Uterus (tissue), 4 donors: ENCODE results near the gene CLEC4M. TPM values are rescaled to one million over a fixed set of nuclear protein-coding genes. Genes with fewer than 3 reads are reported as not detected.

Experiments
- DNase-seq, 2 donors: peaks; one replicate each; pipeline ENCODE4 v3.0.0-alpha.2; 2019 to 2020
- H3K27ac ChIP-seq, 2 donors: fragments of 200-600 bp; sonication (generic); 1 replicate in 1 of 2; 2 replicates in 1 of 2; pipeline ENCODE4 v1.5.1; 2016 to 2018
- H3K27me3 ChIP-seq, 2 donors: fragments of 200-600 bp; sonication (generic); one replicate each; pipeline ENCODE4 v1.5.1; 2018 to 2019; ENCODE audit warnings: control low read depth in 1 of 2
- H3K36me3 ChIP-seq, 2 donors: fragments of 200-600 bp; sonication (generic); one replicate each; pipeline ENCODE4 v1.5.1; 2019; ENCODE audit warnings: control low read depth in 1 of 2
- H3K4me1 ChIP-seq, 2 donors: fragments of 200-600 bp; sonication (generic); one replicate each; pipeline ENCODE4 v1.5.1; 2018 to 2019; ENCODE audit warnings: control low read depth in 1 of 2
- H3K4me3 ChIP-seq, 2 donors: fragments of 200-600 bp; sonication (generic); 1 replicate in 1 of 2; 2 replicates in 1 of 2; pipeline ENCODE4 v1.5.1; 2018 to 2019; ENCODE audit warnings: mild to moderate bottlenecking in 1 of 2
- H3K9me3 ChIP-seq, 2 donors: fragments of 200-600 bp; sonication (generic); one replicate each; pipeline ENCODE4 v1.5.1; 2019; ENCODE audit warnings: control low read depth in 1 of 2
- POLR2A ChIP-seq, 2 donors: fragments of 450-650 bp; IDR thresholded peaks; one replicate each; pipeline ENCODE4 v1.6.1; 2016; ENCODE audit warnings: antibody characterized with exemption in 2 of 2, mild to moderate bottlenecking in 1 of 2, moderate library complexity in 1 of 2
- intact Hi-C: fragments of 100-400 bp; cut with DNase I; formaldehyde crosslinking; loops from one replicate; pipeline ENCODE4 v1.15.1; 2023; ENCODE audit warnings: low total_unique reads
- total RNA-seq, 4 donors: library from RNA; depleted of rRNA in 3 of 4; stranded (reverse); fragments of >200 nt in 3 of 4; gene quantifications; one replicate each; pipeline versions ENCODE4 v1.1.0 to v1.2.4, GENCODE V29; 2014 to 2023
- TF ChIP-seq, protein P1 (sequence below), 4 experiments: fragments of 200-600 bp in 2 of 4; fragments of 450-650 bp in 2 of 4; sonication (generic) in 2 of 4; IDR thresholded peaks; one replicate each; pipeline ENCODE4 v1.5.1; 2016 to 2019; ENCODE audit warnings: antibody characterized with exemption in 4 of 4, mild to moderate bottlenecking in 2 of 4, moderate library complexity in 1 of 4
- donor health status: DM: yes; HTN: yes; CAD: no.

Gene CLEC4M
- total RNA-seq, 4 donors from 2014 or later = 0.62 TPM; not detected in 3

DNA sequence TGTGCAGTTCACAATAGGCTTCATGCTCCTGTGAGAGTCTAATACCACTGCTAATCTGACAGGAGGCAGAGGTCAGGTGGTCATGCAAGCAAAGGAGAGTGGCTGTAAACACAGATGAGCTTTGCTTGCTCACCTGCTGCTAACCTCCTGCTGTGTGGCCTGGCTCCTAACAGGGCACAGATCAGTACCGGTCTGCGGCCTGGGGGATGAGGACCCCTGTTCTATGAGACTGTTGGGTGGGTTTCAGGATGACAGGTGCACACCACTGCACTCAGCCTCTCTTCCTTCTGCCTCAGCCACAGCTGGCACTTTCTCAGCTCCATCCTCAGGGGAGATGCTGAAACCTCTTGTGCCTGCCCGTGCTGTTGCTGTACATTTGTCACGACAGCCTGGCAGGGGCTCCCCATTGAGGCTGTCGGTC is 40.8 kb upstream of the CLEC4M start:
- no peak for DNase-seq
- Histone ChIP-seq H3K27ac (no peak overlapping the region), H3K36me3 (no peaks in the 10 kb centered on the region), H3K9me3 (no peaks in the 10 kb centered on the region), H3K4me3 (no peak overlapping the region), H3K4me1 (no peaks in the 10 kb centered on the region), H3K27me3 (no peaks in the 10 kb centered on the region)
- TF ChIP-seq POLR2A (IDR thresholded peaks at IDR 0.05) = no peak
- TF ChIP-seq, protein P1, sequence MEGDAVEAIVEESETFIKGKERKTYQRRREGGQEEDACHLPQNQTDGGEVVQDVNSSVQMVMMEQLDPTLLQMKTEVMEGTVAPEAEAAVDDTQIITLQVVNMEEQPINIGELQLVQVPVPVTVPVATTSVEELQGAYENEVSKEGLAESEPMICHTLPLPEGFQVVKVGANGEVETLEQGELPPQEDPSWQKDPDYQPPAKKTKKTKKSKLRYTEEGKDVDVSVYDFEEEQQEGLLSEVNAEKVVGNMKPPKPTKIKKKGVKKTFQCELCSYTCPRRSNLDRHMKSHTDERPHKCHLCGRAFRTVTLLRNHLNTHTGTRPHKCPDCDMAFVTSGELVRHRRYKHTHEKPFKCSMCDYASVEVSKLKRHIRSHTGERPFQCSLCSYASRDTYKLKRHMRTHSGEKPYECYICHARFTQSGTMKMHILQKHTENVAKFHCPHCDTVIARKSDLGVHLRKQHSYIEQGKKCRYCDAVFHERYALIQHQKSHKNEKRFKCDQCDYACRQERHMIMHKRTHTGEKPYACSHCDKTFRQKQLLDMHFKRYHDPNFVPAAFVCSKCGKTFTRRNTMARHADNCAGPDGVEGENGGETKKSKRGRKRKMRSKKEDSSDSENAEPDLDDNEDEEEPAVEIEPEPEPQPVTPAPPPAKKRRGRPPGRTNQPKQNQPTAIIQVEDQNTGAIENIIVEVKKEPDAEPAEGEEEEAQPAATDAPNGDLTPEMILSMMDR (IDR thresholded peaks at IDR 0.05) = no peak
- intact Hi-C loops = no loop called here

DNA sequence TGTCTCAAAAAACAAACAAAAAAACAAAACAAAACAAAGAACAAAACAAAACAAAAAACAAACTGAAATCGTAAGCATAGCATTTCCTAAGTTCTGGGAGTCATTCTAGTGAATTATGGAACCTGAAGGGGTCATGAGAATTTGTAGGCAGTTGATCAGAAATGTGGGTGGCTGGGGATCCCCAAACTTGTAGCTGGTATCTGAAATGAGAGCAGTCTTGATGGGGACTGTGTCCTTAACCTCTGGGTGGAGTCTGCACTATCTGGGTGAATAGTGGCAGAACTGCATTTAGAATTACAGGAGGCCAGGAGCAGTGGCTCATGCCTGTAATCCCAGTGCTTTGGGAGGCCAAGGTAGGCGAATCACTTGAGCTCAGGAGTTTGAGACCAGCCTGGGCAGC is 37.3 kb upstream of the CLEC4M start:
- Histone ChIP-seq H3K27ac (no peak overlapping the region), H3K4me1 (no peaks in the 10 kb centered on the region), H3K4me3 (no peak overlapping the region), H3K27me3 (peaks cover 0 to 10% of the 10 kb centered on the region in 2 donors), H3K36me3 (no peaks in the 10 kb centered on the region), H3K9me3 (no peaks in the 10 kb centered on the region)
- intact Hi-C loops = no loop called here
- TF ChIP-seq POLR2A (IDR thresholded peaks at IDR 0.05) = no peak
- DNase-seq = no peak

DNA sequence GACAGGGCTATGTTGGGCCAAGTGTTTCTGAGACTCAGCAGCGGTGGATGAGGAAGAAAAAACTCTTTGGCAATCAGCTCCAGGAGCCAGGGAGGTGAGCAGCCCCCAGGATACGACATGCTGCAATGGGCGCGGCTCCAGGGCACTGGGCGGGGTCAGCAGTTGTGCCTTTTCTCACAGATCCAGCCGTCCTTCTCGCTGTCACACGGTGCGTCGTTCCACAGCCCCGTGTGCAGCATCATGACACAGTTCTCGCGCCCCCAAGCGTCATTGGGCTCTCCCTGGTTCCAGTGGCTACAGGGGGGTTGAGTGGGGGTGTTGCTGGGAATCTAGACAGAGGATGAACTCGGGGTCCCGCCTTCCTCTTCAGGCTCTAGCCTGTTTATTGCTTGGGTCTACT is 33.8 kb upstream of the CLEC4M start:
- peaks cover 0 to 10% of the 10 kb centered on the region in 2 donors for H3K27me3 ChIP-seq
- H3K4me1 ChIP-seq = no peaks in the 10 kb centered on the region
- no peak for TF ChIP-seq POLR2A (IDR thresholded peaks at IDR 0.05)
- TF ChIP-seq, protein P1 (IDR thresholded peaks at IDR 0.05) = no peak
- no peak overlapping the region for H3K4me3 ChIP-seq
- H3K27ac ChIP-seq = no peak overlapping the region
- no peaks in the 10 kb centered on the region for H3K36me3 ChIP-seq
- no peak for DNase-seq
- intact Hi-C loops = no loop called here
- H3K9me3 ChIP-seq = no peaks in the 10 kb centered on the region

DNA sequence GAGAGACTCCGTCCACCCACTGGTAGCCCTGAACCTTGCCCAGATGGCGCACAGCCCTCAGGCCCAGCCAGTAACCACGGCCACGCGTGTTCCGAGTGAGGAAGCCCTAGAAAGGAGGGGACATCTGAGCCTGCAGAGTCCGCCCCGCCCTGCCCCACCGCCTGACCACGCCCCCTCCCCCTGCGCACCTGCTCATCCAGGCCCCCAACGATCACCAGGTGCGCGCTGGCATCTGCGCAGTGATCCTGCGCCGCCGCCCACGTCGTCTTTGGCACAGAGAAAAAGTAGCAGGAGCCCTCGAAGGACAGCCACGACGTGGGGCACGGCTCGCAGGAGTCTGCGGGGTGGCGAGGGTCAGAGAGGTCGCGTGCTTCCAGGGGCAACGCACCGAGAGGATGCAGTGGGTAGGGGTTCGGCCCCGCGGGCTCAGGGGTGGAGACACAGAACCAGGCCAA is 33.2 kb upstream of the CLEC4M start:
- Histone ChIP-seq H3K36me3 (no peaks in the 10 kb centered on the region), H3K4me1 (no peaks in the 10 kb centered on the region), H3K27me3 (peaks cover 0 to 10% of the 10 kb centered on the region in 2 donors), H3K9me3 (no peaks in the 10 kb centered on the region), H3K4me3 (no peak overlapping the region), H3K27ac (no peak overlapping the region)
- no peak for DNase-seq
- intact Hi-C loops = no loop called here
- TF ChIP-seq, protein P1 (IDR thresholded peaks at IDR 0.05) = no peak
- no peak for TF ChIP-seq POLR2A (IDR thresholded peaks at IDR 0.05)

DNA sequence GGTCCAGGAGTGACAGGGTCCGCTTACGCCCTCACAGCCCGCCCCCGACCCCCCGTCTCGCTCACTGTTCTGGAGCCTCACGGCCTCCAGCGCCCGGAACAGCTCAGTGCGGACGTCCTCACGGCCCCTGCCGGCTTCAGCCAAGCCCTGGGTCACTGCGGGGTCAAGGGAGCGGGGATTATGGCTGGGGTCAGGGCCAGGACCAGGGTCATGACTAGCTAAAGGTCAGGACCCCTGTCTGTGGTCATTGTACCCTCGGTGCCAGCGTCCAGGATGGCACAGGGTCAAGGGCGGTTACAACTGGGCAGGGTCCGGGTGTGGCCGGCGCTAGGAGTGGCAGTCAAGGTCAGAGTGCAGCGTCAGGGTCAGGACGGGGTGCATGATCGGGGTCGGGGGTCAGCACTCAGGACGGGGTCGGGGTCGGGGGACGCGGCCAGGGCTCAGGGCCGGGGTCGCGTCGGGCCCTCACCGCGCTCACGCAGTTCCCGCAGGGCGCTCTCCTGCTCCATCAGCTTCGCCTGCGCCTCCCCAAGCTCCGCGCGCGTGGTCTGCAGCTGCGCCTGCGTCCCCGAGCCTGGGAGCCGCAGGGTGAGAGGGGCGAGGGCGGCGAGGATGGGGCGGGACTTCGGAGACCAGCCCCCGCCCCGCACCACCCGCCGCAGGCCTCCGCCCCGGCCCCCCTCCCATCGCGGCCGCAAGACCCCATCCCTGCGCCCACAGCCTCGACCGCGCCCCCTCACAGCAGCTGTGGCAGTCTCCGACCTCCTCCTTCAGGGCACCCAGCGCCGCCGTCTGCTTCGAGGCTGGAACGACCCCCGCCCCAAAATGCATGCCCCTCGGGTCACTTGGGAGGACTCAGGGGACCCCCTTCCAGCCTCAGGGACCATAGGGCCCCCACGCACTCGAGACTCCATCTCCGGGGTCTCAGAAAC is 32.5 kb upstream of the CLEC4M start:
- Histone ChIP-seq H3K27me3 (peaks cover 0 to 10% of the 10 kb centered on the region in 2 donors), H3K27ac (no peak overlapping the region), H3K4me1 (no peaks in the 10 kb centered on the region), H3K36me3 (no peaks in the 10 kb centered on the region), H3K9me3 (no peaks in the 10 kb centered on the region), H3K4me3 (no peak overlapping the region)
- TF ChIP-seq POLR2A (IDR thresholded peaks at IDR 0.05) = no peak
- TF ChIP-seq, protein P1 (IDR thresholded peaks at IDR 0.05) = no peak
- intact Hi-C loops = no loop called here
- no peak for DNase-seq
